Heart right ventricle (tissue), 16 donors: ENCODE data around the gene LRRIQ1. TPM values are rescaled to one million over a fixed set of nuclear protein-coding genes. Genes with fewer than 3 reads are reported as not detected.

Source experiments
- ATAC-seq, 8 donors: fragments of 200-7000 bp; cut with Tn5 transposase; one replicate each; pipeline ENCODE4 v1.9.1; 2020; ENCODE audit warnings: mild to moderate bottlenecking in 8 of 8, moderate library complexity in 8 of 8, moderate number of reproducible peaks in 1 of 8
- DNase-seq, 2 donors: peaks; one replicate each; pipeline ENCODE4 v3.0.0-alpha.2; 2020
- H3K27ac ChIP-seq, 10 donors: fragments of 200-600 bp; sonication (generic) in 2 of 10; one replicate each; pipeline versions ENCODE4 v1.5.0 to v1.8.0; 2020 to 2022; ENCODE audit warnings: mild to moderate bottlenecking in 3 of 10
- H3K27me3 ChIP-seq, 7 donors: fragments of 200-600 bp; one replicate each; pipeline ENCODE4 v1.8.0; 2021 to 2022; ENCODE audit warnings: mild to moderate bottlenecking in 2 of 7
- H3K36me3 ChIP-seq, 9 donors: fragments of 200-600 bp; sonication (generic) in 1 of 9; one replicate each; pipeline versions ENCODE4 v1.5.0 to v1.8.0; 2020 to 2022; ENCODE audit warnings: mild to moderate bottlenecking in 2 of 9
- H3K4me1 ChIP-seq, 9 donors: fragments of 200-600 bp; sonication (generic) in 1 of 9; one replicate each; pipeline versions ENCODE4 v1.5.0 to v1.8.0; 2020 to 2022; ENCODE audit warnings: mild to moderate bottlenecking in 4 of 9
- H3K4me3 ChIP-seq, 10 donors: fragments of 200-600 bp; sonication (generic) in 2 of 10; one replicate each; pipeline versions ENCODE4 v1.5.0 to v1.8.0; 2020 to 2022; ENCODE audit warnings: mild to moderate bottlenecking in 7 of 10, moderate library complexity in 2 of 10
- H3K9me3 ChIP-seq, 11 donors: fragments of 200-600 bp in 10 of 11; sonication (generic) in 2 of 11; one replicate each; pipeline versions ENCODE4 v1.5.0 to v1.8.0; 2013 to 2022; ENCODE audit warnings: mild to moderate bottlenecking in 2 of 11, control low read depth in 1 of 11, moderate library complexity in 1 of 11
- WGBS, 2 donors: extraction: QIAGEN DNeasy Blood & Tissue Kit; methylation state at CpG; one replicate each; pipeline ENCODE4 v1.1.7; 2013; ENCODE audit warnings: inconsistent platforms in 1 of 2; 5-methylcytosine and 5-hydroxymethylcytosine counted together
- intact Hi-C, 10 donors: fragments of 100-400 bp; cut with DNase I; formaldehyde crosslinking; loops; one replicate each; pipeline versions ENCODE4 v1.11.1 to v1.14.2; 2022
- polyA plus RNA-seq, 2 donors: library from polyadenylated mRNA; stranded (reverse); fragments of 200-250 nt; gene quantifications; one replicate each; pipeline ENCODE4 v1.2.3, GENCODE V29; 2013
- total RNA-seq, 10 donors: library from RNA; stranded (reverse); fragmentation: NEBNext Ultra II Directional in 3 of 10; extraction: Animal tissue kit (Norgen Biotek cat#: 25700) in 3 of 10; gene quantifications; one replicate each; pipeline versions ENCODE4 v1.2.1 to v1.2.4, GENCODE V29; 2021 to 2023
- TF ChIP-seq, protein P1 (sequence below), 9 donors: fragments of 200-600 bp; sonication (generic) in 2 of 9; IDR thresholded peaks; one replicate each; pipeline versions ENCODE4 v1.5.0 to v1.8.0; 2021 to 2022; ENCODE audit warnings: antibody characterized with exemption in 9 of 9, mild to moderate bottlenecking in 5 of 9, moderate library complexity in 1 of 9
- donor health status: Arrhythmogenic right ventricular cardiomyopathy.
- donor health status: ischemic (EF 13 %, LVEDD 7.1; RV severe dilation, severe dysfunction).
- donor health status: healthy with polysubstance abuse.
- donor health status: DM: no; HTN: yes; CAD: no.
- donor health status: DM: no; HTN: no; CAD: no.
- donor health status: ischemic (EF 25% LVEDD 6.9; RV normal size, moderate dysfunction).
- donor health status: ischemic (EF 25% LVEDD 5.7; RV mildly dilated, moderate dysfunction).
- donor health status: healthy.
- donor health status: DM: yes; HTN: yes; CAD: no.
- donor health status: Ischemic cardiomyopathy.
- donor health status: ischemic (EF 35%, LVEDD 5.7; RV mildly dilated, moderate dysfunction).
- donor health status: nonischemic (EF 11% LVEDD 7.7; RV severe dilation, severe dysfunction).
- donor health status: DM: yes; HTN: yes; CAD: no.
- donor health status: PGD.
- donor health status: ischemic (EF 29% LVEDD 5.4; RV normal size, mild dysfunction).
- donor health status: nonischemic (EF 23%, LVEDD 6.1; RV moderate dilation, normal function).

The LRRIQ1 gene
- total and polyA plus RNA-seq, 12 donors = 0.04 to 0.79 (median 0.15) TPM; not detected in 1

DNA sequence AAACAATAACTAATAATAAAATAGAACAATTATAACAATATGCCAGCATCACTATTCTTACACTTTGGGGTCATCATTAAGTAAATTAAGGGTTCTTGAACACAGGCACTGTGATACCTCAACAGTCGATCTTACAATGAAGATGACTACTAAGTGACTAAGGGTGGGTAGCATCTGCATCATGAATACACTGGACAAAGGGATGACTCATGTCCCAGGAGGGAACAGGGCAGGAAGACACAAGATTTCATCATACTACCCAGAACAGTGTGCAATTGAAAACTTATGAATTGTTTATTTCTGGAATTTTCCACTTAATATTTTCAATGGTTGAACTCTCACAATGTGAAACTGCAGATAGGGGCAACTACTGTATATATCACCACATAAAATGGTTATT, 19.7 kb upstream of the LRRIQ1 start:
- H3K27ac ChIP-seq = no peak overlapping the region
- no peak for DNase-seq
- no peaks in the 10 kb centered on the region for H3K36me3 ChIP-seq
- H3K27me3 ChIP-seq = no peaks in the 10 kb centered on the region
- intact Hi-C loops = no loop called here
- no peak overlapping the region for H3K4me3 ChIP-seq
- no peaks in the 10 kb centered on the region for H3K9me3 ChIP-seq
- TF ChIP-seq, protein P1, sequence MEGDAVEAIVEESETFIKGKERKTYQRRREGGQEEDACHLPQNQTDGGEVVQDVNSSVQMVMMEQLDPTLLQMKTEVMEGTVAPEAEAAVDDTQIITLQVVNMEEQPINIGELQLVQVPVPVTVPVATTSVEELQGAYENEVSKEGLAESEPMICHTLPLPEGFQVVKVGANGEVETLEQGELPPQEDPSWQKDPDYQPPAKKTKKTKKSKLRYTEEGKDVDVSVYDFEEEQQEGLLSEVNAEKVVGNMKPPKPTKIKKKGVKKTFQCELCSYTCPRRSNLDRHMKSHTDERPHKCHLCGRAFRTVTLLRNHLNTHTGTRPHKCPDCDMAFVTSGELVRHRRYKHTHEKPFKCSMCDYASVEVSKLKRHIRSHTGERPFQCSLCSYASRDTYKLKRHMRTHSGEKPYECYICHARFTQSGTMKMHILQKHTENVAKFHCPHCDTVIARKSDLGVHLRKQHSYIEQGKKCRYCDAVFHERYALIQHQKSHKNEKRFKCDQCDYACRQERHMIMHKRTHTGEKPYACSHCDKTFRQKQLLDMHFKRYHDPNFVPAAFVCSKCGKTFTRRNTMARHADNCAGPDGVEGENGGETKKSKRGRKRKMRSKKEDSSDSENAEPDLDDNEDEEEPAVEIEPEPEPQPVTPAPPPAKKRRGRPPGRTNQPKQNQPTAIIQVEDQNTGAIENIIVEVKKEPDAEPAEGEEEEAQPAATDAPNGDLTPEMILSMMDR (IDR thresholded peaks at IDR 0.05) = no peak
- peak in 1 of 8 donors; percentile 69 for ATAC-seq
- H3K4me1 ChIP-seq = no peaks in the 10 kb centered on the region
- WGBS, 2 donors = 47 to 51% methylated on average over 1 of the region's 1 CpG

DNA sequence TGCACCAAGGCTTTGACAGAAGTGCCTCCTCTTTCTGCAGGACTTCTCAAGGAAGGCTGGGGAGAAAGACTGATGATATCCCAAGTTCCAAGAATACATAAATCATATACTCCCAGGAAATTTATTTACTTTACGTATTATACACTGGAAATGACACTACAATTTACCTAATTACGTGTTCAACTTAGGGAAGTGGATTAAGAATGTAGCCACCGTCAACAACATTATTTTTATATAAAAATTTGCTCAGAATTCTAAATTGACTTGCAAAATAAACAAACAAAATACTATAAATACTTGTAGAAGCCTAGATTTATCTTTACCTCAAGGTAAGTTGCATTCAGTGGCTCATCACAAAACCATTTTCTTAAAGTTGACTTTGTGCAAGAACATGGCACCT, 19.0 kb upstream of the LRRIQ1 start:
- Histone ChIP-seq H3K27me3 (no peaks in the 10 kb centered on the region), H3K9me3 (no peaks in the 10 kb centered on the region), H3K4me3 (no peak overlapping the region), H3K36me3 (no peaks in the 10 kb centered on the region), H3K4me1 (no peaks in the 10 kb centered on the region), H3K27ac (no peak overlapping the region)
- TF ChIP-seq, protein P1 (IDR thresholded peaks at IDR 0.05) = no peak
- no peak for ATAC-seq
- no peak for DNase-seq
- WGBS, 2 donors = 70 to 73% methylated on average over 3 of the region's 3 CpGs
- intact Hi-C loops = no loop called here

DNA sequence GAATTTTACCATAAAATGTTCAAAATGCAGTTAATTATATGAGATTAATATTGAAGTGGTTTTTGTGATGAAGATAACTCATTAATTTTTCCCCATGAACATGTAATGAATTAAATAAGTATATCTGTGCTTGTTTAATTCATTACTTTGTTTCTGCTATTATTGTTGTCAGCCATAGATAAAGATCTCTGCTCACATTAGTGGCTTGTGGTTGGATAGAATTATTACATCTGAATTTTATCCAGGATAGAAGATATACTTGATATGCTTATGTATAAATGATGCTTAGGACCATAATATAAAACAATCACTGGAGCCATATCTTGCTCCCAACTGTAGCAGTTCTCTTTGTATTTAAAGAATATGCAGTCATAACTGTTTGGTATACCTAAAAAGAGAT, 18.5 kb upstream of the LRRIQ1 start:
- no peaks in the 10 kb centered on the region for H3K4me1 ChIP-seq
- ATAC-seq = no peak
- no peaks in the 10 kb centered on the region for H3K27me3 ChIP-seq
- no peak overlapping the region for H3K4me3 ChIP-seq
- no peaks in the 10 kb centered on the region for H3K36me3 ChIP-seq
- H3K9me3 ChIP-seq = no peaks in the 10 kb centered on the region
- DNase-seq = no peak
- no peak overlapping the region for H3K27ac ChIP-seq
- intact Hi-C loops = no loop called here
- TF ChIP-seq, protein P1 (IDR thresholded peaks at IDR 0.05) = no peak

DNA sequence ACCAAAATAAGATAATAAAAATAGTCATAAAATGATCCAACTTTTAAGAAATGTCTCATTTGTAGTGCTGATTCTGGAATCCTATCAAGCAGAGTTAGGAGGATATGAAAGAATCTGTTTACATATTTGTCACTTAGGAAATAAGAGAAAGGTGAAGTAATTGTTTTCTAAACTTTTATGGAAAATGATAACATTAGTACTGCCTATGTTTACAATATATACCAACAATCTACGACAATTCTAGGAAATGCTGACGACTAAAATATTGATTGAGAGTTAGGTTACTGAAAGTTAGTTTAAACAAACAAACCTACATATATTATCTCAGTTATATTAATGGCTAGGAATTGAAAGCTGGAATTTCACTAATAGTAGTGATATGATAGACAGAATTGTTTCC, 18.1 kb upstream of the LRRIQ1 start:
- no peak for DNase-seq

More for the DNA sequence above, 18.1 kb upstream of the LRRIQ1 start:
- H3K36me3 ChIP-seq = no peaks in the 10 kb centered on the region
- no peak overlapping the region for H3K4me3 ChIP-seq
- no peaks in the 10 kb centered on the region for H3K27me3 ChIP-seq
- intact Hi-C loops = no loop called here
- H3K9me3 ChIP-seq = no peaks in the 10 kb centered on the region
- no peaks in the 10 kb centered on the region for H3K4me1 ChIP-seq
- no peak overlapping the region for H3K27ac ChIP-seq
- 54 to 60% methylated on average over 2 of the region's 2 CpGs for WGBS, 2 donors
- no peak for ATAC-seq
- TF ChIP-seq, protein P1 (IDR thresholded peaks at IDR 0.05) = no peak
